HepG2 (cell line): Measurements from ENCODE around the gene KRTCAP2. TPM values are rescaled to one million over a fixed set of nuclear protein-coding genes. Genes with fewer than 3 reads are reported as not detected.
A peak's percentile ranks its signal among the peaks of the same experiment; 100 is the strongest.

ENCODE experiments used
- ATAC-seq: fragments of 200-7000 bp; cut with Tn5 transposase; 3 replicates; pipeline ENCODE4 v1.9.1; 2020; ENCODE audit warnings: mild to moderate bottlenecking, moderate library complexity
- BruUV-seq: library from RNA; stranded (reverse); fragments of 400-500 nt; replicated peaks from 2 replicates; lab custom pipeline; 2021; lab: Mats Ljungman, UMichigan
- CTCF ChIA-PET: fragments of 300-600 bp; formaldehyde crosslinking; extraction: SDS; loops from one replicate; lab custom pipeline; 2021; ENCODE audit warnings: low total read pairs, inconsistent platforms, low intra/inter-chr PET ratio; lab: Yijun Ruan, JAX
- POLR2A ChIA-PET: fragments of 350-600 bp; sonication (Branson Sonifier 250); formaldehyde crosslinking; loops from one replicate; lab custom pipeline; 2020; ENCODE audit warnings: antibody characterized with exemption, inconsistent platforms; lab: Yijun Ruan, JAX
- DNase-seq: peaks from one replicate; pipeline ENCODE4 v3.0.0-alpha.2; 2015; ENCODE audit warnings: low spot score
- FAIRE-seq: peaks from 3 replicates; lab custom pipeline; 2011; peaks lifted over from hg19 to GRCh38; lab: Jason Lieb, UNC
- H2AFZ ChIP-seq: one replicate; pipeline ENCODE4 v1.6.1; 2011; ENCODE audit warnings: low read length, inconsistent platforms
- H3K27ac ChIP-seq: fragments of 300-600 bp; 3 replicates; pipeline ENCODE4 v1.8.0; 2011; ENCODE audit warnings: mixed run types, mild to moderate bottlenecking, mixed read lengths, low read length, inconsistent platforms; ENCODE audit not compliant: insufficient read depth; ENCODE audit errors: extremely low read length
- H3K27me3 ChIP-seq, 2 experiments: fragments of 200-600 bp in 1 of 2; 2 replicates in 1 of 2; 3 replicates in 1 of 2; pipeline versions ENCODE4 v1.6.0 to v1.8.0; 2011; ENCODE audit warnings: low read length in 2 of 2, mild to moderate bottlenecking in 2 of 2, moderate library complexity in 2 of 2, inconsistent platforms in 1 of 2; ENCODE audit not compliant: insufficient read depth in 2 of 2, control insufficient read depth in 1 of 2
- H3K36me3 ChIP-seq, 2 experiments: fragments of 200-600 bp in 1 of 2; replicated peaks in 1 of 2; 2 replicates in 1 of 2; 3 replicates in 1 of 2; pipeline versions ENCODE4 v1.5.1 to v1.8.0; 2011; ENCODE audit warnings: low read length in 2 of 2, inconsistent platforms in 1 of 2; ENCODE audit not compliant: insufficient read depth in 2 of 2, control insufficient read depth in 1 of 2
- H3K4me1 ChIP-seq: 2 replicates; pipeline ENCODE4 v1.5.1; 2012; ENCODE audit warnings: low read length, inconsistent platforms; ENCODE audit not compliant: insufficient read depth
- H3K4me2 ChIP-seq: 2 replicates; pipeline ENCODE4 v1.6.0; 2011; ENCODE audit warnings: low read depth, low read length, inconsistent platforms
- H3K4me3 ChIP-seq, 3 experiments: fragments of 200-600 bp in 1 of 3; sonication (generic), shearing (Covaris generic) in 1 of 3; replicated peaks in 1 of 3; 2 replicates each; pipeline ENCODE4 v1.5.1; 2011 to 2016; ENCODE audit warnings: low read length in 3 of 3, inconsistent platforms in 2 of 3, low read depth in 2 of 3, mild to moderate bottlenecking in 2 of 3, control low read depth in 1 of 3, mixed read lengths in 1 of 3; ENCODE audit not compliant: insufficient read depth in 1 of 3
- H3K79me2 ChIP-seq: one replicate; pipeline ENCODE4 v1.6.1; 2011; ENCODE audit warnings: low read length, inconsistent platforms; ENCODE audit not compliant: insufficient read depth
- H3K9ac ChIP-seq: 2 replicates; pipeline ENCODE4 v1.6.0; 2011; ENCODE audit warnings: mild to moderate bottlenecking, low read depth, low read length, inconsistent platforms; ENCODE audit not compliant: insufficient read depth
- H3K9me3 ChIP-seq: 2 replicates; pipeline ENCODE4 v1.5.1; 2012; ENCODE audit warnings: mild to moderate bottlenecking, low read length
- H4K20me1 ChIP-seq: 2 replicates; pipeline ENCODE4 v1.6.0; 2011; ENCODE audit warnings: inconsistent platforms, mild to moderate bottlenecking, low read length, moderate library complexity; ENCODE audit not compliant: insufficient read depth
- FOXC1 ChIP-seq: sonication (generic); formaldehyde crosslinking; IDR thresholded peaks from 2 replicates; pipeline ENCODE4 v1.8.0; 2022; ENCODE audit warnings: mild to moderate bottlenecking, missing genetic modification reagents, borderline replicate concordance
- MAZ ChIP-seq, 2 experiments: sonication (generic) in 1 of 2; formaldehyde crosslinking in 1 of 2; IDR thresholded peaks; 2 replicates each; pipeline versions ENCODE4 v1.5.0 to v1.6.1; 2012 to 2020; ENCODE audit warnings: low read depth in 2 of 2, mild to moderate bottlenecking in 2 of 2, borderline replicate concordance in 1 of 2, improper control_type of control experiment in 1 of 2, low read length in 1 of 2, missing genetic modification reagents in 1 of 2, moderate library complexity in 1 of 2
- MTA1 ChIP-seq: sonication (generic); formaldehyde crosslinking; IDR thresholded peaks from 2 replicates; pipeline ENCODE4 v1.4.0; 2020; ENCODE audit warnings: missing genetic modification reagents, mild to moderate bottlenecking, borderline replicate concordance
- SETDB1 ChIP-seq: sonication (generic); formaldehyde crosslinking; IDR thresholded peaks from 2 replicates; pipeline ENCODE4 v1.5.1; 2020; ENCODE audit warnings: missing genetic modification reagents, mild to moderate bottlenecking, borderline replicate concordance
- TP53 ChIP-seq: sonication (generic); formaldehyde crosslinking; conservative IDR thresholded peaks from 2 replicates; pipeline ENCODE4 v1.4.0; 2020; ENCODE audit warnings: missing genetic modification reagents
- ZBTB1 ChIP-seq: sonication (generic); formaldehyde crosslinking; IDR thresholded peaks from 2 replicates; pipeline ENCODE4 v1.4.0; 2020; ENCODE audit warnings: missing genetic modification reagents, borderline replicate concordance
- ZNF225 ChIP-seq: sonication (generic); formaldehyde crosslinking; IDR thresholded peaks from 2 replicates; pipeline ENCODE4 v1.4.0; 2020; ENCODE audit warnings: mild to moderate bottlenecking, missing genetic modification reagents
- WGBS: methylation state at CpG from one replicate; pipeline ENCODE4 v1.1.6; 2017; ENCODE audit warnings: low lambda C conversion rate; 5-methylcytosine and 5-hydroxymethylcytosine counted together
- in situ Hi-C: cut with HindIII; loops from 2 replicates; pipeline ENCODE4 v1.10.0; 2017; ENCODE audit warnings: low pct_unique_long_range_greater_than_20kb; ENCODE audit not compliant: extremely low pct_ligation_motif_present
- intact Hi-C: fragments of 100-400 bp; cut with micrococcal nuclease; formaldehyde crosslinking; loops from one replicate; pipeline ENCODE4 v1.10.0; 2022; ENCODE audit not compliant: unreplicated experiment
- polyA plus RNA-seq, 8 experiments: library from polyadenylated mRNA; depleted of rRNA in 3 of 8; stranded (reverse) in 7 of 8; unstranded in 1 of 8; fragments of >200 nt; fragmentation: Illumina TruSeq in 4 of 8; extraction: Trizol in 4 of 8; gene quantifications; 2 replicates each; pipeline versions ENCODE4 v1.2.1 to v1.2.3, GENCODE V29; 2011 to 2016; ENCODE audit warnings: low read depth in 4 of 8, missing spikeins in 1 of 8, mixed read lengths in 1 of 8; ENCODE audit not compliant: insufficient read depth in 1 of 8
- total RNA-seq, 5 experiments: library from RNA; depleted of rRNA; stranded (reverse); fragments of >200 nt; fragmentation: Illumina TruSeq; extraction: Trizol; gene quantifications; 2 replicates each; pipeline ENCODE4 v1.2.3, GENCODE V29; 2016; ENCODE audit warnings: low read depth in 1 of 5
- TF ChIP-seq, protein P1 (sequence below): sonication (generic); formaldehyde crosslinking; IDR thresholded peaks from 2 replicates; pipeline ENCODE4 v1.8.1; 2023; ENCODE audit warnings: missing genetic modification reagents, inconsistent platforms, borderline replicate concordance
- TF ChIP-seq, protein P2 (sequence below): sonication (generic); formaldehyde crosslinking; IDR thresholded peaks from 2 replicates; pipeline ENCODE4 v1.4.0; 2020; ENCODE audit warnings: mild to moderate bottlenecking, missing genetic modification reagents, borderline replicate concordance
- TF ChIP-seq, protein P3 (sequence below): sonication (generic); formaldehyde crosslinking; conservative IDR thresholded peaks from 2 replicates; pipeline ENCODE4 v1.8.1; 2023; ENCODE audit warnings: missing genetic modification reagents

The KRTCAP2 gene
- total and polyA plus RNA-seq, 2 of the 13 experiments (the other 11 are each of a cell fraction or from before 2014, with no cell fraction given), result 77.3 to 79.4 TPM

DNA sequence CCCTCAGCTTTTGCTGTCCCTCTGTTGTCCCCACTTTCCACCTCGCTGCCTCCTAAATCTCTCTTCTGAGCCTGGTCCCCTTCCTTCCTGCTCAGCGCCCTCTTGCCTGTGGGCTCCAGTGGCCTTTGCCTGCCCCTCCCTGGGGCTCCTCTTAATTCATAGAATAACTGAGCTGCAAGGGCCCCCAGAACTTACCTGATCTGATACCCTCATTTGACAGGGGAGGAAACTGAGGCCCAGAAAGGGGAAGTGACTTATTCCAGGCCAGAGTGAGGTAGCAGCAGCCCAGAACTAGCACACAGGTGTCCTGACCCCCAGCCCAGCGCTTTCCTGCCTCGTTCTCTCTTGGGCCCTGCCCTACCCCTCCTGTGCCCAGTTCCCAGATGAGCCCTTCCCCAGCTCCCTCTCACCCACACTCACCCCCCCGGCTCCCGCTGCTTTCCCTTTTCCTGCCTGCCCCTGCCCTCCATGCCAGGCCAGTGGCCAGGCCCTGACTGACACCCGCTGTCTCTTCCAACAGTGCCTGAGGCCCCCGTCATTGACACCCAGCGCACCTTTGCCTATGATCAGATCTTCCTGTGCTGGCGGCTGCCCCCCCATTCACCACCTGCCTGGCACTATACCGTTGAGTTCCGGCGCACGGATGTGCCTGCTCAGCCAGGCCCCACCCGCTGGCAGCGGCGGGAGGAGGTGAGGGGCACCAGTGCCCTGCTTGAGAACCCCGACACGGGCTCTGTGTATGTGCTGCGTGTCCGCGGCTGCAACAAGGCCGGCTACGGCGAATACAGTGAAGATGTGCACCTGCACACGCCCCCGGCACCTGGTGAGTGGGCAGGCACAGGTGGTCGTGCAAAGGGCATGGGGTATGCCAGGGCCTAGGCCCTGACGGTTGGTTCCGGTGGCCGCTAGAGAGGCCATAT lies 6.3 kb upstream of the KRTCAP2 start:
- intact Hi-C loops (no loop called here), in situ Hi-C loops (no loop called here)
- peaks cover 3 to 24% of the 10 kb centered on the region in 2 experiments; a peak in 4 of 5 replicates for H3K27me3 ChIP-seq
- POLR2A ChIA-PET, result interaction anchor here (1.2 to 1.3 kb wide), 2 partner anchors 14 to 30 kb away, joined by 3 to 5 read pairs; no protein-coding TSS in a partner anchor
- peak overlapping the region; percentile 76 for H3K4me2 ChIP-seq
- DNase-seq (no peak), ATAC-seq (peak; percentile 28; the same call in 2 of the 3 replicates), FAIRE-seq (no peak)
- CTCF ChIA-PET, result no interaction called here
- no peak overlapping the region for H2AFZ ChIP-seq
- H3K4me3 ChIP-seq, result peak overlapping the region in 2 of 3 experiments; percentile 50 to 69; a peak in 4 of 6 replicates
- no peaks in the 10 kb centered on the region for H3K9me3 ChIP-seq
- no peaks in the 10 kb centered on the region for H3K79me2 ChIP-seq
- no TSS peak for BruUV-seq
- no peaks in the 10 kb centered on the region for H4K20me1 ChIP-seq
- peak overlapping the region; percentile 34; the same call in 1 of the 2 replicates for H3K9ac ChIP-seq
- H3K36me3 ChIP-seq, result no peaks in the 10 kb centered on the region
- WGBS, result 82% methylated on average over 29 of the region's 31 CpGs
- peaks cover 38% of the 10 kb centered on the region for H3K4me1 ChIP-seq
- H3K27ac ChIP-seq, result no peak overlapping the region
- 0 out of 2 replicates have a peak, but pooled peaks have one; percentile 3 for TF ChIP-seq ZNF225 (CRISPR knock-in tag)
- TF ChIP-seq SETDB1 (CRISPR knock-in tag), result no peak
- TF ChIP-seq MTA1 (CRISPR knock-in tag), result 0 out of 2 replicates have a peak, but pooled peaks have one; percentile 12
- TF ChIP-seq, protein P1, sequence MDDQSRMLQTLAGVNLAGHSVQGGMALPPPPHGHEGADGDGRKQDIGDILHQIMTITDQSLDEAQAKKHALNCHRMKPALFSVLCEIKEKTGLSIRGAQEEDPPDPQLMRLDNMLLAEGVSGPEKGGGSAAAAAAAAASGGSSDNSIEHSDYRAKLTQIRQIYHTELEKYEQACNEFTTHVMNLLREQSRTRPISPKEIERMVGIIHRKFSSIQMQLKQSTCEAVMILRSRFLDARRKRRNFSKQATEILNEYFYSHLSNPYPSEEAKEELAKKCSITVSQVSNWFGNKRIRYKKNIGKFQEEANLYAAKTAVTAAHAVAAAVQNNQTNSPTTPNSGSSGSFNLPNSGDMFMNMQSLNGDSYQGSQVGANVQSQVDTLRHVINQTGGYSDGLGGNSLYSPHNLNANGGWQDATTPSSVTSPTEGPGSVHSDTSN (CRISPR knock-in tag), result no peak
- TF ChIP-seq MAZ (IDR thresholded peaks at IDR 0.05; ENCODE audit: borderline replicate concordance, low read depth, low read length), result no peak
- TF ChIP-seq MAZ (CRISPR knock-in tag; IDR thresholded peaks at IDR 0.05; ENCODE audit: low read depth), result 0 out of 2 replicates have a peak, but pooled peaks have one; percentile 1
- TF ChIP-seq, protein P2, sequence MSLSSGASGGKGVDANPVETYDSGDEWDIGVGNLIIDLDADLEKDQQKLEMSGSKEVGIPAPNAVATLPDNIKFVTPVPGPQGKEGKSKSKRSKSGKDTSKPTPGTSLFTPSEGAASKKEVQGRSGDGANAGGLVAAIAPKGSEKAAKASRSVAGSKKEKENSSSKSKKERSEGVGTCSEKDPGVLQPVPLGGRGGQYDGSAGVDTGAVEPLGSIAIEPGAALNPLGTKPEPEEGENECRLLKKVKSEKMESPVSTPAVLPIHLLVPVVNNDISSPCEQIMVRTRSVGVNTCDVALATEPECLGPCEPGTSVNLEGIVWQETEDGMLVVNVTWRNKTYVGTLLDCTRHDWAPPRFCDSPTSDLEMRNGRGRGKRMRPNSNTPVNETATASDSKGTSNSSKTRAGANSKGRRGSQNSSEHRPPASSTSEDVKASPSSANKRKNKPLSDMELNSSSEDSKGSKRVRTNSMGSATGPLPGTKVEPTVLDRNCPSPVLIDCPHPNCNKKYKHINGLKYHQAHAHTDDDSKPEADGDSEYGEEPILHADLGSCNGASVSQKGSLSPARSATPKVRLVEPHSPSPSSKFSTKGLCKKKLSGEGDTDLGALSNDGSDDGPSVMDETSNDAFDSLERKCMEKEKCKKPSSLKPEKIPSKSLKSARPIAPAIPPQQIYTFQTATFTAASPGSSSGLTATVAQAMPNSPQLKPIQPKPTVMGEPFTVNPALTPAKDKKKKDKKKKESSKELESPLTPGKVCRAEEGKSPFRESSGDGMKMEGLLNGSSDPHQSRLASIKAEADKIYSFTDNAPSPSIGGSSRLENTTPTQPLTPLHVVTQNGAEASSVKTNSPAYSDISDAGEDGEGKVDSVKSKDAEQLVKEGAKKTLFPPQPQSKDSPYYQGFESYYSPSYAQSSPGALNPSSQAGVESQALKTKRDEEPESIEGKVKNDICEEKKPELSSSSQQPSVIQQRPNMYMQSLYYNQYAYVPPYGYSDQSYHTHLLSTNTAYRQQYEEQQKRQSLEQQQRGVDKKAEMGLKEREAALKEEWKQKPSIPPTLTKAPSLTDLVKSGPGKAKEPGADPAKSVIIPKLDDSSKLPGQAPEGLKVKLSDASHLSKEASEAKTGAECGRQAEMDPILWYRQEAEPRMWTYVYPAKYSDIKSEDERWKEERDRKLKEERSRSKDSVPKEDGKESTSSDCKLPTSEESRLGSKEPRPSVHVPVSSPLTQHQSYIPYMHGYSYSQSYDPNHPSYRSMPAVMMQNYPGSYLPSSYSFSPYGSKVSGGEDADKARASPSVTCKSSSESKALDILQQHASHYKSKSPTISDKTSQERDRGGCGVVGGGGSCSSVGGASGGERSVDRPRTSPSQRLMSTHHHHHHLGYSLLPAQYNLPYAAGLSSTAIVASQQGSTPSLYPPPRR (CRISPR knock-in tag), result 0 out of 2 replicates have a peak, but pooled peaks have one; percentile 4
- TF ChIP-seq TP53 (CRISPR knock-in tag), result no peak
- TF ChIP-seq, protein P3, sequence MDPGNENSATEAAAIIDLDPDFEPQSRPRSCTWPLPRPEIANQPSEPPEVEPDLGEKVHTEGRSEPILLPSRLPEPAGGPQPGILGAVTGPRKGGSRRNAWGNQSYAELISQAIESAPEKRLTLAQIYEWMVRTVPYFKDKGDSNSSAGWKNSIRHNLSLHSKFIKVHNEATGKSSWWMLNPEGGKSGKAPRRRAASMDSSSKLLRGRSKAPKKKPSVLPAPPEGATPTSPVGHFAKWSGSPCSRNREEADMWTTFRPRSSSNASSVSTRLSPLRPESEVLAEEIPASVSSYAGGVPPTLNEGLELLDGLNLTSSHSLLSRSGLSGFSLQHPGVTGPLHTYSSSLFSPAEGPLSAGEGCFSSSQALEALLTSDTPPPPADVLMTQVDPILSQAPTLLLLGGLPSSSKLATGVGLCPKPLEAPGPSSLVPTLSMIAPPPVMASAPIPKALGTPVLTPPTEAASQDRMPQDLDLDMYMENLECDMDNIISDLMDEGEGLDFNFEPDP, result 0 out of 2 replicates have a peak, but pooled peaks have one; percentile 58
- no peak for TF ChIP-seq ZBTB1 (CRISPR knock-in tag)
- 0 out of 2 replicates have a peak, but pooled peaks have one; percentile 13 for TF ChIP-seq FOXC1 (CRISPR knock-in tag)
